Stimulated activated CD8-positive, alpha-beta memory T cell treated with anti-CD3 and anti-CD28 coated beads, Interleukin-15, amount 100 ng/mL, for 1 hour (primary cell): Measurements from ENCODE around the gene KPNA3.
"Not testable (repeated sequence)": the region's sequence is repeated elsewhere in the genome, so short reads cannot be mapped to it uniquely, and the experiment has no call there.

Experiments used
- DNase-seq: peaks from one replicate; pipeline ENCODE4 v3.0.0-alpha.2; 2020; ENCODE audit warnings: low read depth

The KPNA3 gene

GRCh38 chr13:49806126-49806536, 13.6 kb upstream of the KPNA3 start:
- DNase-seq: no peak

- DNase-seq: not testable (repeated sequence)
Observed at GRCh38 chr13:49803047-49803446, 10.6 kb upstream of the KPNA3 start.

GRCh38 chr13:49802426-49802825, 9.9 kb upstream of the KPNA3 start:
- no peak for DNase-seq

GRCh38 chr13:49791711-49792549, 552 bp downstream of the KPNA3 start:
- DNase-seq: no peak

GRCh38 chr13:49791315-49791710, 1.2 kb downstream of the KPNA3 start:
- DNase-seq: no peak

- DNase-seq: no peak
Observed at GRCh38 chr13:49789968-49790367, 2.5 kb downstream of the KPNA3 start.

GRCh38 chr13:49786401-49787008, 6.0 kb downstream of the KPNA3 start:
- no peak for DNase-seq

GRCh38 chr13:49784886-49785570, 7.5 kb downstream of the KPNA3 start:
- DNase-seq: no peak

- no peak for DNase-seq
Observed at GRCh38 chr13:49783865-49784264, 8.6 kb downstream of the KPNA3 start.

GRCh38 chr13:49782784-49783183, 9.7 kb downstream of the KPNA3 start:
- DNase-seq: no peak

- DNase-seq: no peak
Observed at GRCh38 chr13:49781806-49782205, 10.7 kb downstream of the KPNA3 start.

GRCh38 chr13:49779721-49780120, 12.8 kb downstream of the KPNA3 start:
- DNase-seq: no peak

GRCh38 chr13:49777746-49778614, 14.5 kb downstream of the KPNA3 start:
- DNase-seq: no peak

- no peak for DNase-seq
Observed at GRCh38 chr13:49776871-49777270, 15.6 kb downstream of the KPNA3 start.

- no peak for DNase-seq
Observed at GRCh38 chr13:49774376-49775005, 18.0 kb downstream of the KPNA3 start.

GRCh38 chr13:49772828-49773227, 19.7 kb downstream of the KPNA3 start:
- DNase-seq: no peak

GRCh38 chr13:49761811-49762210, 30.7 kb downstream of the KPNA3 start:
- DNase-seq: not testable (repeated sequence)

- DNase-seq: no peak
Observed at GRCh38 chr13:49760558-49760957, 31.9 kb downstream of the KPNA3 start.

- no peak for DNase-seq
Observed at GRCh38 chr13:49759503-49759902, 33.0 kb downstream of the KPNA3 start.

GRCh38 chr13:49756263-49756662, 36.2 kb downstream of the KPNA3 start:
- no peak for DNase-seq

GRCh38 chr13:49754146-49754545, 38.3 kb downstream of the KPNA3 start:
- DNase-seq: no peak

- DNase-seq: no peak
Observed at GRCh38 chr13:49749848-49750247, 42.6 kb downstream of the KPNA3 start.
